ENCODE data around the gene PLAC8L1. TPM values are rescaled to one million over a fixed set of nuclear protein-coding genes. Genes with fewer than 3 reads are reported as not detected.

The PLAC8L1 gene
- total and polyA plus RNA-seq, 2 of the 4 experiments (the other 2 are of a cell fraction): 0.27 TPM; not detected in 1

GRCh38 chr5:146068977-146069779 lies 36.2 kb downstream of the PLAC8L1 start:
- no peak overlapping the region for H3K4me3 ChIP-seq (ENCODE audit: insufficient read depth, low read depth, low read length)
- ChIA-PET POLR2A (ENCODE audit: unreplicated experiment) (no interaction called here), CTCF (no interaction called here)
- no peak overlapping the region for H2BK15ac ChIP-seq (ENCODE audit: low read depth, low read length)
- H3K27me3 ChIP-seq (ENCODE audit: control insufficient read depth, insufficient read depth, low read length): peaks cover 6% of the 10 kb centered on the region; the same call in 1 of the 2 replicates
- no peak overlapping the region for H3K56ac ChIP-seq (ENCODE audit: extremely low read depth, insufficient read depth, low read length)
- intact Hi-C loops (cut with micrococcal nuclease) (no loop called here), in situ Hi-C loops (cut with MboI; ENCODE audit: low sequenced_read_pairs) (no loop called here), dilution Hi-C loops (cut with HindIII; ENCODE audit: low sequenced_read_pairs, unreplicated experiment) (no loop called here)
- no peak overlapping the region for H3K9ac ChIP-seq (ENCODE audit: low read depth, low read length)
- H4K20me1 ChIP-seq (ENCODE audit: insufficient read depth, low read length): no peaks in the 10 kb centered on the region
- H2BK120ac ChIP-seq (ENCODE audit: low read depth, low read length): no peak overlapping the region
- no peak overlapping the region for H2AK9ac ChIP-seq (replicated peaks; ENCODE audit: low read depth, low read length, poor library complexity)
- no peak overlapping the region for H3K18ac ChIP-seq (ENCODE audit: low read depth, low read length)
- H3K14ac ChIP-seq (replicated peaks; ENCODE audit: low read depth, low read length): no peak overlapping the region
- ATAC-seq (ENCODE audit: low read depth): no peak
- no peak for TF ChIP-seq CTCF (conservative IDR thresholded peaks at IDR 0.05; ENCODE audit: low read depth, low read length)
- no peak for TF ChIP-seq RAD21 (IDR thresholded peaks at IDR 0.05; ENCODE audit: low read length)
- TF ChIP-seq NFE2L2 (IDR thresholded peaks at IDR 0.05; ENCODE audit: low read depth, low read length): no peak
- TF ChIP-seq ELK1 (IDR thresholded peaks at IDR 0.05; ENCODE audit: borderline replicate concordance, low read depth, low read length): no peak
- no peak for TF ChIP-seq USF2 (IDR thresholded peaks at IDR 0.05; ENCODE audit: low read depth, low read length)
- TF ChIP-seq POLR2A (IDR thresholded peaks at IDR 0.05; ENCODE audit: low read depth, low read length): no peak
- TF ChIP-seq CEBPB (IDR thresholded peaks at IDR 0.05; ENCODE audit: low read depth, low read length): no peak
- TF ChIP-seq FOS (IDR thresholded peaks at IDR 0.05; ENCODE audit: low read depth, low read length): no peak
- no peak for TF ChIP-seq RFX5 (IDR thresholded peaks at IDR 0.05; ENCODE audit: low read depth, low read length)
- TF ChIP-seq BHLHE40 (IDR thresholded peaks at IDR 0.05; ENCODE audit: low read depth, low read length): no peak
- no peak for TF ChIP-seq MAZ (IDR thresholded peaks at IDR 0.05; ENCODE audit: borderline replicate concordance, low read depth, low read length)
- TF ChIP-seq SMC3 (IDR thresholded peaks at IDR 0.05; ENCODE audit: low read depth, low read length): no peak
- TF ChIP-seq RCOR1 (IDR thresholded peaks at IDR 0.05; ENCODE audit: insufficient replicate concordance, low read length): no peak
- no peak for TF ChIP-seq CHD1 (IDR thresholded peaks at IDR 0.05; ENCODE audit: low read depth, low read length)
- no peak for TF ChIP-seq MAFK (IDR thresholded peaks at IDR 0.05; ENCODE audit: low read depth, low read length)
- no peak for TF ChIP-seq MXI1 (IDR thresholded peaks at IDR 0.05; ENCODE audit: borderline replicate concordance, low read depth, low read length)
- H2BK5ac ChIP-seq (ENCODE audit: low read depth, low read length, poor library complexity, severe bottlenecking): no peak overlapping the region
- no peak overlapping the region for H3K27ac ChIP-seq (ENCODE audit: insufficient read depth, low read length)
- no peaks in the 10 kb centered on the region for H3K79me1 ChIP-seq (ENCODE audit: low read depth in 1 of 2, low read length in 2 of 2)
- no peak overlapping the region for H3K23ac ChIP-seq (ENCODE audit: low read depth, low read length)
- no peaks in the 10 kb centered on the region for H3K36me3 ChIP-seq (ENCODE audit: control insufficient read depth, insufficient read depth, low read length)
- WGBS, 2 experiments (ENCODE audit: extremely low coverage in 2 of 2, insufficient read length in 1 of 2): 80% methylated on average over 1 of the region's 6 CpGs; no CpG with 5 or more reads in 1 of the 2 experiments
- BruUV-seq (replicated peaks): no TSS peak
- H4K8ac ChIP-seq (ENCODE audit: low read depth in 2 of 2, low read length in 2 of 2): no peak overlapping the region
- no peak overlapping the region for H2AK5ac ChIP-seq (ENCODE audit: low read depth, low read length)
- H4K91ac ChIP-seq (ENCODE audit: insufficient read depth, low read depth, low read length): no peak overlapping the region
- H3K9me1 ChIP-seq (ENCODE audit: insufficient read depth, low read length): no peaks in the 10 kb centered on the region
- H3K4ac ChIP-seq (ENCODE audit: low read depth, low read length): no peak overlapping the region
- no peak overlapping the region for H3K4me2 ChIP-seq (ENCODE audit: low read depth, low read length)
- no peaks in the 10 kb centered on the region for H3K4me1 ChIP-seq (ENCODE audit: control insufficient read depth, insufficient read depth, low read length)
- no peak overlapping the region for H4K5ac ChIP-seq (ENCODE audit: low read depth, low read length)
- no peak overlapping the region for H2AFZ ChIP-seq (replicated peaks; ENCODE audit: low read length, poor library complexity)
- DNase-seq: no peak
- H2BK20ac ChIP-seq (ENCODE audit: low read depth, low read length): no peak overlapping the region
- no peaks in the 10 kb centered on the region for H3K9me3 ChIP-seq (ENCODE audit: control insufficient read depth, insufficient read depth, low read length)

All from IMR-90 (cell line).